HepG2 (cell line): ENCODE measurements around the gene SMO. TPM values are rescaled to one million over a fixed set of nuclear protein-coding genes. Genes with fewer than 3 reads are reported as not detected.

Experiments
- ATAC-seq: fragments of 200-7000 bp; cut with Tn5 transposase; 3 replicates; pipeline ENCODE4 v1.9.1; 2020; ENCODE audit warnings: mild to moderate bottlenecking, moderate library complexity
- BruUV-seq: library from RNA; stranded (reverse); fragments of 400-500 nt; replicated peaks from 2 replicates; lab custom pipeline; 2021; lab: Mats Ljungman, UMichigan
- CTCF ChIA-PET: fragments of 300-600 bp; formaldehyde crosslinking; extraction: SDS; loops from one replicate; lab custom pipeline; 2021; ENCODE audit warnings: low total read pairs, inconsistent platforms, low intra/inter-chr PET ratio; lab: Yijun Ruan, JAX
- POLR2A ChIA-PET: fragments of 350-600 bp; sonication (Branson Sonifier 250); formaldehyde crosslinking; loops from one replicate; lab custom pipeline; 2020; ENCODE audit warnings: antibody characterized with exemption, inconsistent platforms; lab: Yijun Ruan, JAX
- DNase-seq: peaks from one replicate; pipeline ENCODE4 v3.0.0-alpha.2; 2015; ENCODE audit warnings: low spot score
- FAIRE-seq: peaks from 3 replicates; lab custom pipeline; 2011; peaks lifted over from hg19 to GRCh38; lab: Jason Lieb, UNC
- H2AFZ ChIP-seq: one replicate; pipeline ENCODE4 v1.6.1; 2011; ENCODE audit warnings: low read length, inconsistent platforms
- H3K27ac ChIP-seq: fragments of 300-600 bp; 3 replicates; pipeline ENCODE4 v1.8.0; 2011; ENCODE audit warnings: mixed run types, mild to moderate bottlenecking, mixed read lengths, low read length, inconsistent platforms; ENCODE audit not compliant: insufficient read depth; ENCODE audit errors: extremely low read length
- H3K27me3 ChIP-seq, 2 experiments: fragments of 200-600 bp in 1 of 2; 2 replicates in 1 of 2; 3 replicates in 1 of 2; pipeline versions ENCODE4 v1.6.0 to v1.8.0; 2011; ENCODE audit warnings: low read length in 2 of 2, mild to moderate bottlenecking in 2 of 2, moderate library complexity in 2 of 2, inconsistent platforms in 1 of 2; ENCODE audit not compliant: insufficient read depth in 2 of 2, control insufficient read depth in 1 of 2
- H3K36me3 ChIP-seq, 2 experiments: fragments of 200-600 bp in 1 of 2; replicated peaks in 1 of 2; 2 replicates in 1 of 2; 3 replicates in 1 of 2; pipeline versions ENCODE4 v1.5.1 to v1.8.0; 2011; ENCODE audit warnings: low read length in 2 of 2, inconsistent platforms in 1 of 2; ENCODE audit not compliant: insufficient read depth in 2 of 2, control insufficient read depth in 1 of 2
- H3K4me1 ChIP-seq: 2 replicates; pipeline ENCODE4 v1.5.1; 2012; ENCODE audit warnings: low read length, inconsistent platforms; ENCODE audit not compliant: insufficient read depth
- H3K4me2 ChIP-seq: 2 replicates; pipeline ENCODE4 v1.6.0; 2011; ENCODE audit warnings: low read depth, low read length, inconsistent platforms
- H3K4me3 ChIP-seq, 3 experiments: fragments of 200-600 bp in 1 of 3; sonication (generic), shearing (Covaris generic) in 1 of 3; replicated peaks in 1 of 3; 2 replicates each; pipeline ENCODE4 v1.5.1; 2011 to 2016; ENCODE audit warnings: low read length in 3 of 3, inconsistent platforms in 2 of 3, low read depth in 2 of 3, mild to moderate bottlenecking in 2 of 3, control low read depth in 1 of 3, mixed read lengths in 1 of 3; ENCODE audit not compliant: insufficient read depth in 1 of 3
- H3K79me2 ChIP-seq: one replicate; pipeline ENCODE4 v1.6.1; 2011; ENCODE audit warnings: low read length, inconsistent platforms; ENCODE audit not compliant: insufficient read depth
- H3K9ac ChIP-seq: 2 replicates; pipeline ENCODE4 v1.6.0; 2011; ENCODE audit warnings: mild to moderate bottlenecking, low read depth, low read length, inconsistent platforms; ENCODE audit not compliant: insufficient read depth
- H3K9me3 ChIP-seq: 2 replicates; pipeline ENCODE4 v1.5.1; 2012; ENCODE audit warnings: mild to moderate bottlenecking, low read length
- H4K20me1 ChIP-seq: 2 replicates; pipeline ENCODE4 v1.6.0; 2011; ENCODE audit warnings: inconsistent platforms, mild to moderate bottlenecking, low read length, moderate library complexity; ENCODE audit not compliant: insufficient read depth
- FLYWCH1 ChIP-seq: sonication (generic); formaldehyde crosslinking; IDR thresholded peaks from 2 replicates; pipeline ENCODE4 v1.8.1; 2023; ENCODE audit warnings: mild to moderate bottlenecking, missing genetic modification reagents
- FOXA3 ChIP-seq: IDR thresholded peaks from 2 replicates; pipeline ENCODE4 v1.6.1; 2016; ENCODE audit warnings: missing genetic modification reagents, missing compliant biosample characterization
- KAT2B ChIP-seq: fragments of 150-350 bp; IDR thresholded peaks from 2 replicates; pipeline ENCODE4 v1.6.1; 2014; ENCODE audit warnings: low read depth, low read length, borderline replicate concordance
- KAT7 ChIP-seq: IDR thresholded peaks from 2 replicates; pipeline ENCODE4 v1.6.1; 2018; ENCODE audit warnings: borderline replicate concordance, missing compliant biosample characterization
- KAT8 ChIP-seq: IDR thresholded peaks from 2 replicates; pipeline ENCODE4 v1.6.1; 2016; ENCODE audit warnings: missing genetic modification reagents, missing compliant biosample characterization
- NFYB ChIP-seq: sonication (generic); formaldehyde crosslinking; IDR thresholded peaks from 2 replicates; pipeline ENCODE4 v1.4.0; 2020; ENCODE audit warnings: missing genetic modification reagents
- NONO ChIP-seq, 2 experiments: fragments of 450-650 bp in 1 of 2; sonication (generic) in 1 of 2; formaldehyde crosslinking in 1 of 2; IDR thresholded peaks in 1 of 2; conservative IDR thresholded peaks in 1 of 2; 2 replicates each; pipeline versions ENCODE4 v1.6.1 to v1.8.0; 2017 to 2022; ENCODE audit warnings: mild to moderate bottlenecking in 1 of 2, missing genetic modification reagents in 1 of 2, moderate library complexity in 1 of 2
- PAF1 ChIP-seq: IDR thresholded peaks from 2 replicates; pipeline ENCODE4 v1.6.1; 2016; ENCODE audit warnings: missing genetic modification reagents, missing compliant biosample characterization
- SAFB2 ChIP-seq: sonication (generic); formaldehyde crosslinking; IDR thresholded peaks from 2 replicates; pipeline ENCODE4 v1.5.1; 2020; ENCODE audit warnings: missing genetic modification reagents, low read depth, mild to moderate bottlenecking, borderline replicate concordance
- SMAD3 ChIP-seq: sonication (generic); formaldehyde crosslinking; IDR thresholded peaks from 2 replicates; pipeline ENCODE4 v1.4.0; 2020; ENCODE audit warnings: missing genetic modification reagents
- XRCC5 ChIP-seq: fragments of 200-400 bp; formaldehyde crosslinking; optimal IDR thresholded peaks from 2 replicates; pipeline ENCODE3; 2017; ENCODE audit warnings: mild to moderate bottlenecking, low read length
- ZFP82 ChIP-seq: sonication (generic); formaldehyde crosslinking; IDR thresholded peaks from 2 replicates; pipeline ENCODE4 v1.5.1; 2020; ENCODE audit warnings: mild to moderate bottlenecking, missing genetic modification reagents, borderline replicate concordance
- ZNF331 ChIP-seq: sonication (generic); formaldehyde crosslinking; IDR thresholded peaks from 2 replicates; pipeline ENCODE4 v1.4.0; 2020; ENCODE audit warnings: missing genetic modification reagents
- ZNF570 ChIP-seq: sonication (generic); formaldehyde crosslinking; IDR thresholded peaks from 2 replicates; pipeline ENCODE4 v1.4.0; 2020; ENCODE audit warnings: mild to moderate bottlenecking, missing genetic modification reagents, borderline replicate concordance
- ZNF720 ChIP-seq: sonication (generic); formaldehyde crosslinking; IDR thresholded peaks from 2 replicates; pipeline ENCODE4 v1.4.0; 2020; ENCODE audit warnings: missing genetic modification reagents
- WGBS: methylation state at CpG from one replicate; pipeline ENCODE4 v1.1.6; 2017; ENCODE audit warnings: low lambda C conversion rate; 5-methylcytosine and 5-hydroxymethylcytosine counted together
- in situ Hi-C: cut with HindIII; loops from 2 replicates; pipeline ENCODE4 v1.10.0; 2017; ENCODE audit warnings: low pct_unique_long_range_greater_than_20kb; ENCODE audit not compliant: extremely low pct_ligation_motif_present
- intact Hi-C: fragments of 100-400 bp; cut with micrococcal nuclease; formaldehyde crosslinking; loops from one replicate; pipeline ENCODE4 v1.10.0; 2022; ENCODE audit not compliant: unreplicated experiment
- polyA plus RNA-seq, 8 experiments: library from polyadenylated mRNA; depleted of rRNA in 3 of 8; stranded (reverse) in 7 of 8; unstranded in 1 of 8; fragments of >200 nt; fragmentation: Illumina TruSeq in 4 of 8; extraction: Trizol in 4 of 8; gene quantifications; 2 replicates each; pipeline versions ENCODE4 v1.2.1 to v1.2.3, GENCODE V29; 2011 to 2016; ENCODE audit warnings: low read depth in 4 of 8, missing spikeins in 1 of 8, mixed read lengths in 1 of 8; ENCODE audit not compliant: insufficient read depth in 1 of 8
- total RNA-seq, 5 experiments: library from RNA; depleted of rRNA; stranded (reverse); fragments of >200 nt; fragmentation: Illumina TruSeq; extraction: Trizol; gene quantifications; 2 replicates each; pipeline ENCODE4 v1.2.3, GENCODE V29; 2016; ENCODE audit warnings: low read depth in 1 of 5
- TF ChIP-seq, protein P1 (sequence below): sonication (generic); formaldehyde crosslinking; IDR thresholded peaks from 2 replicates; pipeline ENCODE4 v1.4.0; 2020; ENCODE audit warnings: missing genetic modification reagents, low read depth, mild to moderate bottlenecking, borderline replicate concordance
- TF ChIP-seq, protein P2 (sequence below): sonication (generic); formaldehyde crosslinking; IDR thresholded peaks from 2 replicates; pipeline ENCODE4 v1.5.1; 2020; ENCODE audit warnings: mild to moderate bottlenecking, missing genetic modification reagents, borderline replicate concordance
- TF ChIP-seq, protein P3 (sequence below): sonication (generic); formaldehyde crosslinking; IDR thresholded peaks from 2 replicates; pipeline ENCODE4 v1.9.0; 2021; ENCODE audit warnings: missing genetic modification reagents, mild to moderate bottlenecking, borderline replicate concordance
- TF ChIP-seq, protein P4 (sequence below): sonication (generic); formaldehyde crosslinking; IDR thresholded peaks from 2 replicates; pipeline ENCODE4 v1.4.0; 2020; ENCODE audit warnings: missing genetic modification reagents

The SMO gene
- total and polyA plus RNA-seq, 2 of the 13 experiments (the other 11 are each of a cell fraction or from before 2014, with no cell fraction given): 23.8 to 32.3 TPM

DNA sequence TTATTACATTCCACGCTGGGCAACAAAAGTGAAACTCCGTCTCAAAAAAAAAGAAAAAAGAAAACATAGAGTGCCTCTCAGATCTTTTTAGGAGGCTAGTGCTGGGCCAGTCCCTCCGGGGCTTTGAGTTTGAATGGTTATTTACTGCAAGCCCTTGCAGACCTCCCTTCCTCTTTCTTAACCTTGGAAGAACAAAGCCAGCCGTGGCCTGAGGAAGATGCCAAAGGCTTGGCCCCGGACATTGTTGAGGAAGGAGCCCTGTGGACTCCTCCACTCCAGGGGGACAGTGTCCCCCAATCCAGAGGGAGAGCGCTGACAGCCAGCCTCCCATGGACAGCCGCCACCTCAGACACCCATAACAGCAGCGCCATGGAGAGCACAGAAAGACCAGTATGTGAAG, 38.9 kb upstream of the SMO start:
- Histone ChIP-seq H3K27ac (no peak overlapping the region), H3K9ac (no peak overlapping the region), H3K27me3 (no peaks in the 10 kb centered on the region), H2AFZ (no peak overlapping the region), H3K36me3 (no peaks in the 10 kb centered on the region), H3K4me2 (no peak overlapping the region), H3K4me1 (peaks cover 26% of the 10 kb centered on the region), H4K20me1 (no peaks in the 10 kb centered on the region), H3K4me3 (no peak overlapping the region), H3K79me2 (no peaks in the 10 kb centered on the region), H3K9me3 (no peaks in the 10 kb centered on the region)
- 97% methylated on average over 4 of the region's 8 CpGs for WGBS
- BruUV-seq: no TSS peak
- DNase-seq: no peak
- ChIA-PET CTCF (no interaction called here), POLR2A (no interaction called here)
- ATAC-seq: no peak
- TF ChIP-seq FLYWCH1 (no peak), KAT7 (no peak), ZFP82 (CRISPR knock-in tag) (no peak), SAFB2 (CRISPR knock-in tag) (no peak), XRCC5 (no peak), NONO (IDR thresholded peaks at IDR 0.05) (no peak), NONO (CRISPR knock-in tag; conservative IDR thresholded peaks at IDR 0.05) (no peak), NFYB (no peak), ZNF570 (CRISPR knock-in tag) (no peak), PAF1 (CRISPR knock-in tag) (no peak), KAT8 (CRISPR knock-in tag) (no peak), FOXA3 (CRISPR knock-in tag) (no peak), ZNF720 (no peak), SMAD3 (CRISPR knock-in tag) (no peak), KAT2B (no peak), ZNF331 (CRISPR knock-in tag) (no peak)
- TF ChIP-seq, protein P1, sequence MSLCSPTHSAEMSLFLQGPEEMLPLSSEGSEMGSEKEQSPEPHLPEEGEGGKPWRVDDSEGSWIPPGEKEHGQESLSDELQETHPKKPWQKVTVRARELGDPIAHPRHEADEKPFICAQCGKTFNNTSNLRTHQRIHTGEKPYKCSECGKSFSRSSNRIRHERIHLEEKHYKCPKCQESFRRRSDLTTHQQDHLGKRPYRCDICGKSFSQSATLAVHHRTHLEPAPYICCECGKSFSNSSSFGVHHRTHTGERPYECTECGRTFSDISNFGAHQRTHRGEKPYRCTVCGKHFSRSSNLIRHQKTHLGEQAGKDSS (CRISPR knock-in tag): no peak
- TF ChIP-seq, protein P2, sequence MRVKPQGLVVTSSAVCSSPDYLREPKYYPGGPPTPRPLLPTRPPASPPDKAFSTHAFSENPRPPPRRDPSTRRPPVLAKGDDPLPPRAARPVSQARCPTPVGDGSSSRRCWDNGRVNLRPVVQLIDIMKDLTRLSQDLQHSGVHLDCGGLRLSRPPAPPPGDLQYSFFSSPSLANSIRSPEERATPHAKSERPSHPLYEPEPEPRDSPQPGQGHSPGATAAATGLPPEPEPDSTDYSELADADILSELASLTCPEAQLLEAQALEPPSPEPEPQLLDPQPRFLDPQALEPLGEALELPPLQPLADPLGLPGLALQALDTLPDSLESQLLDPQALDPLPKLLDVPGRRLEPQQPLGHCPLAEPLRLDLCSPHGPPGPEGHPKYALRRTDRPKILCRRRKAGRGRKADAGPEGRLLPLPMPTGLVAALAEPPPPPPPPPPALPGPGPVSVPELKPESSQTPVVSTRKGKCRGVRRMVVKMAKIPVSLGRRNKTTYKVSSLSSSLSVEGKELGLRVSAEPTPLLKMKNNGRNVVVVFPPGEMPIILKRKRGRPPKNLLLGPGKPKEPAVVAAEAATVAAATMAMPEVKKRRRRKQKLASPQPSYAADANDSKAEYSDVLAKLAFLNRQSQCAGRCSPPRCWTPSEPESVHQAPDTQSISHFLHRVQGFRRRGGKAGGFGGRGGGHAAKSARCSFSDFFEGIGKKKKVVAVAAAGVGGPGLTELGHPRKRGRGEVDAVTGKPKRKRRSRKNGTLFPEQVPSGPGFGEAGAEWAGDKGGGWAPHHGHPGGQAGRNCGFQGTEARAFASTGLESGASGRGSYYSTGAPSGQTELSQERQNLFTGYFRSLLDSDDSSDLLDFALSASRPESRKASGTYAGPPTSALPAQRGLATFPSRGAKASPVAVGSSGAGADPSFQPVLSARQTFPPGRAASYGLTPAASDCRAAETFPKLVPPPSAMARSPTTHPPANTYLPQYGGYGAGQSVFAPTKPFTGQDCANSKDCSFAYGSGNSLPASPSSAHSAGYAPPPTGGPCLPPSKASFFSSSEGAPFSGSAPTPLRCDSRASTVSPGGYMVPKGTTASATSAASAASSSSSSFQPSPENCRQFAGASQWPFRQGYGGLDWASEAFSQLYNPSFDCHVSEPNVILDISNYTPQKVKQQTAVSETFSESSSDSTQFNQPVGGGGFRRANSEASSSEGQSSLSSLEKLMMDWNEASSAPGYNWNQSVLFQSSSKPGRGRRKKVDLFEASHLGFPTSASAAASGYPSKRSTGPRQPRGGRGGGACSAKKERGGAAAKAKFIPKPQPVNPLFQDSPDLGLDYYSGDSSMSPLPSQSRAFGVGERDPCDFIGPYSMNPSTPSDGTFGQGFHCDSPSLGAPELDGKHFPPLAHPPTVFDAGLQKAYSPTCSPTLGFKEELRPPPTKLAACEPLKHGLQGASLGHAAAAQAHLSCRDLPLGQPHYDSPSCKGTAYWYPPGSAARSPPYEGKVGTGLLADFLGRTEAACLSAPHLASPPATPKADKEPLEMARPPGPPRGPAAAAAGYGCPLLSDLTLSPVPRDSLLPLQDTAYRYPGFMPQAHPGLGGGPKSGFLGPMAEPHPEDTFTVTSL (CRISPR knock-in tag): no peak
- TF ChIP-seq, protein P3, sequence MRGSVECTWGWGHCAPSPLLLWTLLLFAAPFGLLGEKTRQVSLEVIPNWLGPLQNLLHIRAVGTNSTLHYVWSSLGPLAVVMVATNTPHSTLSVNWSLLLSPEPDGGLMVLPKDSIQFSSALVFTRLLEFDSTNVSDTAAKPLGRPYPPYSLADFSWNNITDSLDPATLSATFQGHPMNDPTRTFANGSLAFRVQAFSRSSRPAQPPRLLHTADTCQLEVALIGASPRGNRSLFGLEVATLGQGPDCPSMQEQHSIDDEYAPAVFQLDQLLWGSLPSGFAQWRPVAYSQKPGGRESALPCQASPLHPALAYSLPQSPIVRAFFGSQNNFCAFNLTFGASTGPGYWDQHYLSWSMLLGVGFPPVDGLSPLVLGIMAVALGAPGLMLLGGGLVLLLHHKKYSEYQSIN (CRISPR knock-in tag): no peak
- TF ChIP-seq, protein P4, sequence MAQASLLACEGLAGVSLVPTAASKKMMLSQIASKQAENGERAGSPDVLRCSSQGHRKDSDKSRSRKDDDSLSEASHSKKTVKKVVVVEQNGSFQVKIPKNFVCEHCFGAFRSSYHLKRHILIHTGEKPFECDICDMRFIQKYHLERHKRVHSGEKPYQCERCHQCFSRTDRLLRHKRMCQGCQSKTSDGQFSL (CRISPR knock-in tag): no peak
- intact Hi-C loops (no loop called here), in situ Hi-C loops (no loop called here)
- no peak for FAIRE-seq
